B cell (primary cell): ENCODE results near the gene LTC4S.

Source experiments
- EZH2 ChIP-seq: IDR thresholded peaks from 2 replicates; pipeline ENCODE4 v1.6.1; 2012; ENCODE audit warnings: borderline replicate concordance, low read depth, mild to moderate bottlenecking, moderate library complexity, low read length; ENCODE audit not compliant: insufficient read depth, poor library complexity, severe bottlenecking
- TF ChIP-seq, protein P1 (sequence below): fragments of 200-600 bp; IDR thresholded peaks from one replicate; pipeline ENCODE4 v1.8.0; 2022; ENCODE audit warnings: antibody characterized with exemption, mild to moderate bottlenecking

DNA sequence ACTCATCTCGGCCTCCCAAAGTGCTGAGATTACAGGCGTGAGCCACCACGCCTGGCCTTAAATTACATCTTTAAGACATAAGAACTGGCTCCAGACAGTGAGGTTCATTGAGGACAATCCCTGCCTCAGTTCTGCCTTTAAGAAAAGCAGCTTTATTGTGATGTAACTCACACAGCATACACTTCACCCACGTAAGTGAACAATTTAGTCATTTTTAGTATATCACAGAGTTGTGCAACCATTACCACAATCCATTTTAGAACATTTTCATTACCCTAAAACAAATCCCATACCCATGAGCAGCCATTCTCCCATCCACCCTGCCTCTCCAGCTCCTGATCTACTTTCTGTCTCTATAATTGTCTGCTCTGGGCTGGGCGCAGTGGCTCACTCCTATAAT is 24.0 kb upstream of the LTC4S start:
- TF ChIP-seq, protein P1, sequence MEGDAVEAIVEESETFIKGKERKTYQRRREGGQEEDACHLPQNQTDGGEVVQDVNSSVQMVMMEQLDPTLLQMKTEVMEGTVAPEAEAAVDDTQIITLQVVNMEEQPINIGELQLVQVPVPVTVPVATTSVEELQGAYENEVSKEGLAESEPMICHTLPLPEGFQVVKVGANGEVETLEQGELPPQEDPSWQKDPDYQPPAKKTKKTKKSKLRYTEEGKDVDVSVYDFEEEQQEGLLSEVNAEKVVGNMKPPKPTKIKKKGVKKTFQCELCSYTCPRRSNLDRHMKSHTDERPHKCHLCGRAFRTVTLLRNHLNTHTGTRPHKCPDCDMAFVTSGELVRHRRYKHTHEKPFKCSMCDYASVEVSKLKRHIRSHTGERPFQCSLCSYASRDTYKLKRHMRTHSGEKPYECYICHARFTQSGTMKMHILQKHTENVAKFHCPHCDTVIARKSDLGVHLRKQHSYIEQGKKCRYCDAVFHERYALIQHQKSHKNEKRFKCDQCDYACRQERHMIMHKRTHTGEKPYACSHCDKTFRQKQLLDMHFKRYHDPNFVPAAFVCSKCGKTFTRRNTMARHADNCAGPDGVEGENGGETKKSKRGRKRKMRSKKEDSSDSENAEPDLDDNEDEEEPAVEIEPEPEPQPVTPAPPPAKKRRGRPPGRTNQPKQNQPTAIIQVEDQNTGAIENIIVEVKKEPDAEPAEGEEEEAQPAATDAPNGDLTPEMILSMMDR: no peak
- TF ChIP-seq EZH2: no peak
